HG02870 (cell line): Measurements from ENCODE around the gene ASMTL.
A peak's percentile ranks its signal among the peaks of the same experiment; 100 is the strongest.
"Not testable (repeated sequence)": the region's sequence is repeated elsewhere in the genome, so short reads cannot be mapped to it uniquely, and the experiment has no call there.

Experiments used
- ATAC-seq: cut with Tn5 transposase; IDR thresholded peaks from one replicate; pipeline ENCODE4 v1.9.1; 2021; ENCODE audit warnings: mild to moderate bottlenecking, moderate library complexity; ENCODE audit not compliant: unreplicated experiment

ASMTL gene

DNA sequence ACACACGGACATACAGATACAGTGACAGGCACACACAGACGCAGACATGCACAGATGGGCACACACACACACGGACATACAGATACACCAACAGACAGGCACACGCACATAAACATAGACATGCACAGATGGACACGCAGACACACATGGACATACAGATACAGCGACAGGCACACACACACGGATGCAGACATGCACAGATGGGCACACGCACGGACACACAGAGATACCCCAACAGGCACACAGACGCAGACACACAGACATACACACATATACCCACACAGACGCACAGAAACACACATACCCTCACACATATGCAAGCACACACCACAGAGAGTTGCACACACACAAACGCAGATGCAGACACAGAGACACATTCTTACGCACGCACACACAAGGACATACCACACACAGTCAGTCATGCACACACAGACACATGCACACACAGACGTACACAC is 36.4 kb downstream of the ASMTL start:
- no peak for ATAC-seq

DNA sequence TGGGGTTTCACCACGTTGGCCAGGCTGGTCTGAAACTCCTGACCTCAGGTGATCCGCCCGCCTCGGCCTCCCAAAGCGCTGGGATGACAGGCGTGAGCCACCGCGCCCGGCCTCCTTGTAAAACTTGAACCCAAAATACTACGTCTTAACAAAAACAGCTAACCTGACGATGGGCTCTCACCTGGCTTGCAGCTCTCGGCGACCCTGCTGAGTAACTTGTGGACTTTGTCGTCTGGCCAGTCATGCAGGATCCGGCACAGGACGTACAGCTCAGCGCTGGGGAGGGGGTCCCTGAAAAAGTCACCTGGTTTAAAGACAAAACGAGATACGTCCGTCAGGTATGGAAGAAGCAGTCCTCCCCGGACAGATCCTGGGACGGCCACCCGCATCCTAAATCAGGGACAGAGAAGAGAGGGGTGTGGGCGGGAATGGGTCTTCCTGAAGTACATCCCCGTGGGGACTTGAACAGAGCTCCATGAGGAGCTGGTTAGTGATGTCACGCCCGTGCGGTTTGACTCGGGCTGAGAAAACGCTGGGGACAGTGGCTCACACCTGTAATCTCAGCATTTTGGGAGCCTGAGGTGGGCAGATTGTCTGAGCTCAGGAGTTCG is 40.1 kb downstream of the ASMTL start:
- no peak for ATAC-seq

DNA sequence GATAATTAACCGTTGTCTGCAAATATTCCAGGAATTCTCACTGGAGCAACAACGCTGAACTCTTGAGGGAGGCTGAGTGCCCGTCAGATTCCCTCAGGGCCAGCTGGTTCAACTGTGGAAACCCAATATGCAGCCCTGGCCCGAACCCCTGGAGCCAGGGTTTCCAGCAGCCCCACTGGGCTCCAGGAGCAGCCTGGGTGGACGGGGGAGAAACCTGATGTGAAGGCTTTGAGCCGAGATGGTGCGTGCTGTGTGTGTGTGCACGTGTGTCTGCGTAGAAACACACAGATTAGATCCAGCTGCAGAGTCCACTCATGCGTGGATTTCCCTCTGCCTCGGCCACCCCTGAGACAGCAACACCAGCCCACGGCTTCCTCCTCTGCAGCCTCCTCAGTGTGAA is 41.4 kb downstream of the ASMTL start:
- no peak for ATAC-seq

DNA sequence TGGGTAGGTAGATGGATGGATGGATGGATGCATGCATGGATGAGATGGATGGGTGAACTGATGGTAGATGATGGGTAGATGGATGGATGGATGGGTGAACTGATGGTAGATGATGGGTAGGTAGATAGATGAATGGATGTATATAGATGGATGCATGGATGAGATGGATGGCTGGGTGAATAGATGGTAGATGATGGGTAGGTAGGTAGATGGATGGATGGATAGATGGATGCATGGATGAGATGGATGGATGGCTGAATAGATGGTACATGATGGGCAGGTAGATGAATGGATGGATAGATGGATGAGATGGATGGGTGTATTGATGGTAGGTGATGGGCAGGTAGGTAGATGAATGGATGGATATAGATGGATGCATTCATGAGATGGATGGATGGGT is 45.7 kb downstream of the ASMTL start:
- ATAC-seq = no peak

DNA sequence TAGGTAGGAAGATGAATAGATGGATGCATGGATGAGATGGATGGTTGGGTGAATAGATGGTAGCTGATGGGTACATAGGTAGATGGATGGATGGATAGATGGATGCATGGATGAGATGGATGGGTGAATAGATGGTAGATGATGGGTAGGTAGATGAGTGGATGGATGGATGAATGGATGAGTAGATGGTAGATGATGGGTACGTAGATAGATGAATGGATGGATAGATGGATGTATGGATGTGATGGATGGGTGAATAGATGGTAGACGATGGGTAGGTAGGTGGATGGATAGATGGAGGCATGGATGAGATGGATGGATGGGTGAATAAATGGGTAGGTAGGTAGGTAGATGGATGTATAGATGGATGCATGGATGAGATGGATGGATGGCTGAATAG is 46.9 kb downstream of the ASMTL start:
- not testable (repeated sequence) for ATAC-seq

DNA sequence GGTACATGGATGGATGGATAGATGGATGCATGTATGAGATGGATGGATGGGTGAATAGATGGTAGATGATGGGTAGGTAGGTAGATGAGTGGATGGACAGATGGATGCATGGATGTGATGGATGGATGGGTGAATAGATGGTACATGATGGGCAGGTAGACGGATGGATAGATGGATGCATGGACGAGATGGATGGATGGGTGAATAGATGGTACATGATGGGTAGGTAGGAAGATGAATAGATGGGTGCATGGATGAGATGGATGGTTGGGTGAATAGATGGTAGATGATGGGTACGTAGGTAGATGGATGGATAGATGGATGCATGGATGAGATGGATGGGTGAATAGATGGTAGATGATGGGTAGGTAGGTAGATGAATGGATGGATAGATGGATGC is 48.8 kb downstream of the ASMTL start:
- ATAC-seq = not testable (repeated sequence)

DNA sequence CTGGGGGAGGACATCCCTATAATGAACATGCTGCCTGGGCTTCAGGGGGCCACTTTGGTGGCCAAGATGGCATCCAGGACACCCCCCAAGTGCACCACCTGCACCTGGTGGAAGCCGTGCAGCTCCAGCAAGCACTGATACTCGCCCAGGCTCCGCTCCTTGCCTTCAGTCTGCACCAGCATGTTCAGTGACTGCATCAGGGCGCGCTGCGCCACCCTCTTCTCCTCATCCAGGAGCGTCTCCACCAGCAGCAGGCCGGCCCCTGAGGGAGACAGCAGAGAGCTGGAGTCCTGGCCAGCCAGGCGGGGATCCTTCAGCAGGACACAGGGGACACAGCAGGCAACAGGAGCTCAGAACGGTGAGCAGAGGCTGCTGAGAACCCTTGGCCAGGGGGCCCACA is 49.5 kb downstream of the ASMTL start:
- ATAC-seq = no peak

DNA sequence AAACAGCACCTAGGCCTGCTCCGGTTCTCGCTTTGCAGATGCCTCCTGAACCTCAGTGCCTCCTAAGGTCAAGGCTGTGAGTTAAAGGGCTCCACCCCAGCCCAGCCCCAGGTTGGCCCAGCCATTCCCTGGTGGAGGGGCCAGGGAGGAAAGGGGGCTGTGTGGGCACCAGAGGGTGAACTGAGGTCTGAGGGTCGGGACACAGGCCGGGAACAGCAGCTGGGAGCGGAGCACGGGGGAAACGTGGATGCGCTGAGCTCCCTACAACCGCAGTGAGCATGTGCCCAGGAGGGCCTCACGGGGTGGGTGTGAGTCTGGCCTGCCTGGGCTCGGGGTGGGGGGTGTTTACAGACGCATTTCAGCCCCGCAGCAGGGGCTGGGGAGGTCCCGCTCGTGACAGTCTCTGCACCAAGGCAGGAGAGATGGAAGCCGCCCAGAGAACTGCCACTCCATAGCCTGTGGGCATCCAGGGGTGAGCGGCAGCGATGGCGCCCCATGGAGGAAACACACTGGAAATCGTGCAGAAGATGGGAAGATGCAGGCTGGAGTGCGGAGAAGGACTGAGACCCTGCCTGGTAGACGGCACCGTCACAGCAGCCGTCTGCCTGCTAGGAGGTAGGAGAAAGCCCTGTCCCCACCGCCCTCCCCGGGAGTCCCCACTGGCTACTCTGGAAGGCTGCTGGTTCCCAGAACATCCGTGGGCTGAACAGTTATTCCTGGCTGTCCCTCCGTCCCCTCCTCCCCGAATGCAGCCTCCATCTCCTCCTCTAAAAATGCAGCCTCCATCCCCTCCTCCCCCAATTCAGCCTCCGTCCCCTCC is 50.9 kb downstream of the ASMTL start:
- ATAC-seq = no peak

DNA sequence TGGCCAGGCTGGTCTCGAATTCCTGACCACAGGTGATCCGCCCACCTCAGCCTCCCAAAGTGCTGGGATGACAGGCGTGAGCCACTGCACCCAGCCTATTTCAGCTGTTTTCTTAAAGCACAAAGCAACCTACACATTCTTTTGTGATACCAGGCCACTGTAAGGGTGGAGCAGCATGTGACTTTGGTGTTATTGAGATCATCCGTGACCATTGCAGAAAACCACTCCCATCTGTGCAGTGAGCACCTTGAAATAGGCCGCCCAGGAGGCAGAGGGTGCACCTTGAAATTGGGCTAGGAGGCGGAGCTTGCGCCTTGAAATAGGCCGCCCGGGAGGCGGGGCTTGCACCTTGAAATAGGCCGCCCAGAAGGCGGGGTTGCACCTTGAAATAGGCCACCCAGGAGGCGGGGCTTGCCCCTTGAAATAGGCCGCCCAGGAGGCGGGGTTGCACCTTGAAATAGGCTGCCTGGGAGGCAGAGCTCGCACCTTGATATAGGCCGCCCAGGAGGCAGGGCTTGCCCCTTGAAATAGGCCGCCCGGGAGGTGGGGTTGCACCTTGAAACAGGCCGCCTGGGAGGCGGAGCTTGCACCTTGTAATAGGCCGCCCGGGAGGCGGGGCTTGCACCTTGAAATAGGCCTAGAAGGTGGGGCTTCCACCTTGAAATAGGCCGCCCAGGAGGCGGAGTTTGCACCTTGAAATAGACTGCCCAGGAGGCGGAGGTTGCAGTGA is 51.8 kb downstream of the ASMTL start:
- no peak for ATAC-seq

DNA sequence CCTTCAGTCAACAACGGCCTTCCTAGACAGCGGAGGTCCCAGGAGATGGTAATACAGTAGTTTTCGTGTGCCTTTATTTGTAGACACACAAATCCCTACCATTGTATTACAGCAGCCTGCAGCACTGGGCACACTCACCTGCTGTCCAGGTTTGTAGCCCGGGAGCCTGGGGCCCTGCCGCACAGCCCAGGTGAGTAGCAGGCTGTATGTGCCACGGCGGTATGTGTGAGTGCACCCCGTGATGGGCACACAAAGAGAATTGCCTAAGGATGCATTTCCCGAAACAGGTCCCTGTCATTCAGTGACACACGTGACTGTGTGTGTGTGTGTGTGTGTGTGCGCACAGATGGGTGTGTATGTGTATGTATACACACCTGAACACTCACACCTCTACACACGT is 52.7 kb downstream of the ASMTL start:
- ATAC-seq = no peak

DNA sequence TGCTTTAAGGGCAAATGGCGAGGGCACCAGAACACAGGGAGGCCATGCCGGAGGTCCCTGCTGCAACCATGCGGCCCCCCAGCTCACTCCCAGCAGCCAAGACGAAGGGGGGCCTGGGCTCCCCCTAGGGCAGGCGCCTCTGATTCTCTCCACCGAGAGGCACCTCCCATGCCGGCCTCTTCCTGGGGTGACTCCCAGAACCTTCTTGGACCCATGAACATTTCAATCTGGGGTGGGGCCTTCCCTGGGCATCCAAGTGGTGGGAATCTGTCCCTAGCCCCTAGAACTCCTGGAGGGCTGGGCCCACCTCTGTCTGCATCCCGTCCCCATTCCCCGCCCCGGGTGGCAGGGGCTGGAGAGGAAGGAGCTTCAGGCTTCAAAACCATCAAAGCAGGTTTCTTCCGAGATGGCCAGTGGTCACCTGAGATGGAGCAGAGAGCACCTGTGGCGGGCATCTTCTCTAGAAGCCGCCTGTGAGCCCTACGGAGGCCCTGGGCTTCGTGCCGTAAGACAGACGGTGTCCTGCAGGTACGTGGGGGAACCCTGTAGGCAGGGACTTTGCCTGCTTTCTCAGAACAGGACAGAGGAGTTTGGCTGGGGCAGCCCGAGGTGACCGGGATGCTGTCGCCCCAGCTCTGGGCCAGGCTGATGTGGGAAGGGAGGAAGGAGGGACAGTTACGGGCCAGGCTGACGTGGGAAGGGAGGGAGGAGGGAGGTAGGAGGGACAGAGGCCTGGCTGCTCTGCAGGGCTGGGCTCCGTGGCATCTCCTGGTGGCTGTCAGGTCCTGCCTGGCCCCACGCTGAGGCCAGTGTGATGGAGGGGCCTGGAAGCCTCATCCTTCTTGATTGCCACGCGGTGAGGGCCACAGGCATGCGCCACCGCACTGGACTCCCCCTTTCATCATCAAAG is 54.0 kb downstream of the ASMTL start:
- ATAC-seq = no peak

DNA sequence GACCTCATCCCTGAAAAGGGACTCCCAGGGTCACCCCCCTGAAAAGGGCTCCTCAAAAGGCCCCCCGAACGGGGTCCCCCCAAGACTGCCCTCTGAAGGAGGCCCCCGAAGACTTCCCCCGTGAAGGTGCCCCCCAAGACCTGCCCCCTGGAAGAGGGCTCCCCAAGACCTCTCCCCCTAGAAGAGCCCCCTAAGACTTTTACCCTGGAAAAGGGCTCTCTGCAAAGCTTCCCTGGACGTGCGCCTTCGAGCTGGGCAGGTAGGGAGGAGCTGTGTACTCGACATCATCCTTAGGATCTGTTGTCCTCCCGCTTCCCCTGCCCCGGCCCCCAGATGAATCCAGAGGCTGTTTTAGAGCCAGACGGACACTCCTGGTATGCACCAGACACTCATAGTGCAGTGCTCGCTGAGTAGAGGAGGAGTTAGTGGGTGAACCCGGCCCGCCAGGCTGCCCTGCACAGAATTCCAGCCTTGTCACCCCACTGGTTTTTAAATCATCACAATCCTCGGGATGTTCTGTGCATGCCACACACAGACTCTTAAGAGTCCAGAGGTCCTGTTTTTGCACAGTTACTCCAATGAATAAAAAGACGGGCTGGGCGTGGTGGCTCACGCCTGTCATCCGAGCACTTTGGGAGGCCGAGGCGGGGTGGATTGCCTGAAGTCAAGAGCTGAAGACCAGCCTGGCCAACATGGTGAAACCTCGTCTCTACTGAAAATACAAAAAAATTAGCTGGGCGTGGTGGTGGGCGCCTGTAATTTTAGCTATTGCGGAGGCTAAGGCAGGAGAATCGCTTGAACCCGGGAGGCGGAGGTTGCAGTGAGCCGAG is 55.1 kb downstream of the ASMTL start:
- ATAC-seq = no peak

DNA sequence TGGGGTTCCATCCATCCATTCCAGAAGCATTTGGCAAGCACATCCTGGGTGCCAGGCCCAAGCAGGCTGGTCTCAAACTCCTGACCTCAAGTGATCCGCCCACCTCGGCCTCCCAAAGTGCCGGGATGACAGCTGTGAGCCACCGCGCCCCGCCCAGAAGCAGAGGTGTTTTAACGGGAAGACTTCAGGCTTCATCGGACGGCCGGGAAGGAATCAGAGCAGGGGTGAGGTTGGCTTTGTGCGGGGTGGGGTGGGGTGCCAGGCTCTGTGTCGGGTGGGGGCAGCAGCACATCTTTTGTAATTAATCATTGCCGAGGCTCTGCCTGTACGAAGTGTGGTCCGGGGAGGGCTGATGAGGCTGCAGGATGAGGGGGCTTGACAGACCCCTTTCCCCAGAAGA is 55.7 kb downstream of the ASMTL start:
- no peak for ATAC-seq

DNA sequence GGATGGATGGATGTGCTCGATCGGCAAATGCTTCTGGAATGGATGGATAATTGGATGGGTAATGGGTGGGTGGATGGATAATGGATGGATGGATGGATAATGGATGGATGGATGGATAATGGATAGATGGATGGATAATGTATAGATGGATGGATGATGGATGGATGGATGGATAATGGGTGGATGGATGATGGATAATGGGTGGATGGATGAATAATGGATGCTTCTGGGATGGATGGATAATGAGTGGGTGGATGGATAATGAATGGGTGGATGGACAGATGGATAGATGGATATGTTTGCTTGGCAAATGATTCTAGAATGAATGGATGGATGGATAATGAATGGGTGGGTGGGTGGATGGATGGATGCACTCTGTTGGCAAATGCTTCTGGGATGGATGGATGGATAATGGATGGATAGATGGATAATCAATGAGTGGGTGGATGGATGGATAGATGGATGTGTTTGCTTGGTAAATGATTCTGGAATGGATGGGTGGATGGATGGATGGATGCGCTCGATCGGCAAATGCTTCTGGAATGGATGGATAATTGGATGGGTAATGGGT is 57.0 kb downstream of the ASMTL start:
- no peak for ATAC-seq

DNA sequence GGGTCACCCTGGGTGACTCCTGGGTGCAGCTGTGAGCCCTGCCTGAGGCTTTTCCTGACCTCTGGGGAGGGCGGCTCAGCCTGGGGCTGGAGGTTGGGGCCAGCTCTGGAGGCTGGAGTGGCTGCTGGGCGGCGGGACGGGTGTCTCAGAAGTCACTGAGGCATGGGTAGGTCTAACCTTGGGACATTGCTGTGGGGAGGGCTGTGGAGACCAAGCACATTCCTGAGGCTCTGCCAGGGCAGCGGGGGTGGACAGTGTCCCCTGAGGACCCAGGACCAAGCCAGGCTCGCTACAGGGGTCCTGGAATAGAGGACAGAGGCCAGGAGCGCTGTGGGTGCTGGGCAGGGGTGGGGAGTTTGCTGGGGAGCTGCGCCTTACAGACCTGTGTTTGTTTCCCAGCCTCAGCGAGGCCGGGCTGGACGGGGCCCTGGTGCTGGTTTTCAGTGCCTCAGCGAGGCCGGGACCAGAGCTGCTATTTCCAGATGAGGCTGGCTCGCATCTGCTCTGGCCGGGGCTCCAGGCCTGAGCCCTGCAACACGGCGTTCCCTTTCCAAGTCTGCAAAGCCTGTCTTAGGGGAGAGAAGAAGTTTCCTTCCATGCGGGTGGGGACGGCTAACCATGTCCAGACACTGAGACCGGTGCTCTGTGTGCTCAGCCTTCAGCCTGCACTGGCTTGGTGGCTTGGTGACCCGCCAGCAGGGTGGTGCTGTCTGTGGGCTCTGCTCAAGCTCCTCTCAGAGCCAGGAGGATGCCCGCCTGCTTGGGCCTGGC is 57.8 kb downstream of the ASMTL start:
- ATAC-seq = no peak

DNA sequence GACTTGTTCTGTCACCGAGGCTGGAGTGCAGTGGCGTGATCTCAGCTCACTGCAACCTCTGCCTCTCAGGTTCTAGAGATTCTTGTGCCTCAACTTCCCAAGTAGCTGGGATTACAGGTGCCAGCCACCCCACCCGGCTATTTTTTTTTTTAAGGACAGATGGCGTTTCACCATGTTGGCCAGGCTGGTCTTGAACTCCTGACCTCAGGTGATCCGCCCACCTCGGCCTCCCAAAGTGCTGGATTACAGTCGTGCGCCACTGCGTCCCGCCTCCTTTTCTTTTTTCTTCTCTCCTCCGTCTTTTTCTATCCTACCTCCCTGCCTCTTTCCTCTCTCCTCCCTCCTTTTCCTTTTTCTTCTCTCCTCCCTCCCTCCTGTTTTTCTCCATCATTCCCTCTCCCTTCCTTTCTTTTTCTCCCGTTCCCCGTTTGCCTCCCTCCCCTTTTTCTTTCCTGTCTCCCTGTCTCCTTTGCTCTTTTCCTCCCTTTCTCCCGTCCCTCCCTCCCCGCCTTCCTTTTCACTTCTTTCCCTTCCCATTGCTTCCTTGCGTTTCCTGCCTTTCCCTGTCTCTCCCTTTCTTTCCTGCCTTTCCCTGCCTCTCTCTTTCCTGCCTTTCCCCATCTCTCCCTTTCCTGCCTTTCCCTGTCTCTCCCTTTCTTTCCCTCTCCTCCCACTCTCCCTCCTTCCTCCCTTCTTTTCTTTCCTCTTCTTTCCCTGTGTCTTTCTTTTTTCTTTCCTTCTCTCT is 58.7 kb downstream of the ASMTL start:
- no peak for ATAC-seq

DNA sequence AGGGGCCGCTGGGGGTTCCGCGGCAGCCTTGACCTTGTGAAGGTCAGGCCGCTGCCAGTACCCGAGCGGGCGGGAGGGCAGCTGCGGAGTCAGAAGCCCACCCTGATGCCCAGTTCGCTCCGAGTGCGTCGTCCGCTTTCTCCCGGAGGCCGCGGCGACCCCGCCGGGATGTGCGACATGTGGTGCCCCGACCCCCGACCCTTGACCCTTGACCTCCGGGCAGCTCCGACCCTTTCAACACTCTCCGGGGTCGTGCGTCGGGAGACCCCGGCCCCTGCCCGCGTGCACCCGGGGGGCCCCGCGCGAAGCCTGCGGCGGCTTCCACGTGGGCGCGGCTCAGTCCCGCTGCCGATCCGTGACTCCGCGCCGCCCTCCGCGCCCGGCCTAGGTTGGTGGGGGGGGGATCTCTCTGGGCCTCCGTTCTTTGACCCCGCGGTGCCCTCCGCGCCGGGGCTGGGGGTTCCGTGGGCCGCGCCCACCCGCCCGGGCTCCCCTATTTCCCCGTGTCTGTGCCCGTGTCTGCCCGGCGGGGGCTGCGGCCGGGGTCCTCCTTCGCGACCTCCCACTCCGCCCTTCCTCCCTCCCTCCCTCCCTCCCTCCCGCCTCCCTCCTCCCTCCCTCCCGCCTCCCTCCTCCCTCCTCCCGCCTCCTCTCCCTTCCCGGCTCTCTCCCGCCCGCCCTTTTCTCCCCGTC is 60.2 kb downstream of the ASMTL start:
- peak; percentile 17 for ATAC-seq
